Epithelial cell of esophagus (primary cell): ENCODE measurements around the gene TIPRL.

Experiments used
- DNase-seq: peaks from one replicate; pipeline ENCODE4 v3.0.0; 2010; ENCODE audit warnings: low read depth
- H3K4me3 ChIP-seq: 2 replicates; pipeline ENCODE4 v1.5.1; 2011; ENCODE audit warnings: mild to moderate bottlenecking, low read length, control low read depth
- TF ChIP-seq, protein P1 (sequence below): IDR thresholded peaks from 2 replicates; pipeline ENCODE4 v1.5.1; 2011; ENCODE audit warnings: low read depth, mild to moderate bottlenecking, low read length, control low read depth, inconsistent platforms; ENCODE audit not compliant: insufficient read depth; ENCODE audit errors: missing control alignments

Gene TIPRL

GRCh38 chr1:168178638-168179437 is at the start of gene TIPRL:
Gene TIPRL, plus strand, starts transcription at chr1:168178962. Its CDS starts 116 bp downstream, at chr1:168179078.
- peak; percentile 98 for DNase-seq
- TF ChIP-seq, protein P1, sequence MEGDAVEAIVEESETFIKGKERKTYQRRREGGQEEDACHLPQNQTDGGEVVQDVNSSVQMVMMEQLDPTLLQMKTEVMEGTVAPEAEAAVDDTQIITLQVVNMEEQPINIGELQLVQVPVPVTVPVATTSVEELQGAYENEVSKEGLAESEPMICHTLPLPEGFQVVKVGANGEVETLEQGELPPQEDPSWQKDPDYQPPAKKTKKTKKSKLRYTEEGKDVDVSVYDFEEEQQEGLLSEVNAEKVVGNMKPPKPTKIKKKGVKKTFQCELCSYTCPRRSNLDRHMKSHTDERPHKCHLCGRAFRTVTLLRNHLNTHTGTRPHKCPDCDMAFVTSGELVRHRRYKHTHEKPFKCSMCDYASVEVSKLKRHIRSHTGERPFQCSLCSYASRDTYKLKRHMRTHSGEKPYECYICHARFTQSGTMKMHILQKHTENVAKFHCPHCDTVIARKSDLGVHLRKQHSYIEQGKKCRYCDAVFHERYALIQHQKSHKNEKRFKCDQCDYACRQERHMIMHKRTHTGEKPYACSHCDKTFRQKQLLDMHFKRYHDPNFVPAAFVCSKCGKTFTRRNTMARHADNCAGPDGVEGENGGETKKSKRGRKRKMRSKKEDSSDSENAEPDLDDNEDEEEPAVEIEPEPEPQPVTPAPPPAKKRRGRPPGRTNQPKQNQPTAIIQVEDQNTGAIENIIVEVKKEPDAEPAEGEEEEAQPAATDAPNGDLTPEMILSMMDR: peak; percentile 65
- peak within 1 kb of the TSS; percentile 94 for H3K4me3 ChIP-seq

GRCh38 chr1:168129933-168130332 is 48.8 kb upstream of the TIPRL start:
- TF ChIP-seq, protein P1: no peak
- DNase-seq: no peak
- H3K4me3 ChIP-seq: no peak overlapping the region

DNA sequence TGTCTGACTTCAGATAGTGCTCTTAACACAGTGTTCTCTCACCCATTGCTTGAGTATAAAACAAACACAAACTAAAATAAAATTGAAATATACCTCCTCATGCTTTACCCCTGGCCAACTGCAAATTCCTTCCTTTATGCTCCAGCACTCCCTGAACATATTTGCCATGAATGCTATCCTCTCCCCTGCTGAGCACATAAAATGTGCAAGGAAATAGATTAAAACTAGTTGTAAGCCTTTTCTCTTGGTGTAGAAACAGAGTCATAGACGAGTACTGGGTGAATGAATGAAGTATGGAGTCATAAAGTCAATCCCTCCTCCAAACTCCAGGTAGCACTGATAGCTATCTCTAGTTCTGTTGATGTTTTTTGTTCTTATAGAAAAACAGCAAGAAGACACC is 44.6 kb upstream of the TIPRL start:
- TF ChIP-seq, protein P1: no peak
- no peak overlapping the region for H3K4me3 ChIP-seq
- no peak for DNase-seq

DNA sequence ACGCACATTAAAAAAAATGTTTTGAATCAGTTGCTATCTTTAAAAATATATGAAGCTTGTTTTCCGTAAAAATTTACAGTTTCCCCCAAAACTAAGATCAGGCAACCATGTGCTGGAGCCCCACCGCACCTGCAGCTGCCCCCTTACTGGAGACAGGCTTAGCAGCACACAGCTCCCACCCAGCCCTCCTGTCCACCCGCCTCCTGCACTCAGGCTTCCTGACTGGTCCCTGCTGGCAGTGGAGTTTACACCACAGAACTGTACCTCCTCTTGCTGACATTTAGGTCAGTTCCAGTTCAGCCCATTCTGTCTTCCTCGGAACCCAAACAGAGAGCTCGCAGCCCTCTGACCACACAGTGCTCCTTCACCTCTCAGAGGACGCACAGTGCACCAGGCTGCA is 44.1 kb upstream of the TIPRL start:
- TF ChIP-seq, protein P1: no peak

DNA sequence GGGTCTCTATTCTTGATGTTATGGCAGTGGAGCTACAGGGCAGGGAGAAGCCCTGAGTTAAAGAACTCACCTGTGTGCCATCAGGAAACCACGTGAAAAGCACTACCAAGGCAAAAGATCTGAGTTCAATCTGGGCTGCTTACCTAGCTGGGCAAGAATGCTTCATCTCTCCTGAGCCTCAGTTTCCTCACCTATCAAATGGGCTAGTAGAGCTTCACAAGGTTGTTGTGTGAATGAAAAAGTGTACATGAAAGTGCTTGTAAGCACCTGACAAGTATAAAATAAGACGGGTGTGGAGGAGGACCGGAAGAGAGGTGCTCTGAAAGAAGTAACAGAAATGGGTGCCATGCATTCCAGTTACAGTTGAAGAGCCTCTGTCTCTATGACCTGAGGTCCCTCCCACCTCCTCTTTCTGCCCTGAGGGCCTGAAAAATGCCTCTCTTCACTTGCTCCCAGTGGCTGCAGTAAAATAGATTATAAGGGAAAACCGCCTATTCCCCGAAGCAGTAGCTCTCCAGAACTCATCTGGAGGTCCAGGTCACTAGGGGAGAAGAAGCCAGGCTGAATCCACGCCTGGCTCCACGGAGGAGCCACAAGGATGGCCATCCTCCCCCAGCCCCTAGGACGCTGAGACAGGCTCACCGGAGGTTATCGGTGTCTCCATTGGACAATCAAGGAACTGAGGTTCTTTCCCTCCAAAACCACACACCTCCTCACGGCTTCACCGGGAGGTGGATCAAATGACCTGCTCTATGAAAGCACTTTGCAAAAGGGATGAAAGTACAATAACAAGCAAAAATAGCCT is 43.4 kb upstream of the TIPRL start:
- no peak for DNase-seq
- H3K4me3 ChIP-seq: peak overlapping the region; percentile 58
- TF ChIP-seq, protein P1: no peak

More for the DNA sequence above, 44.1 kb upstream of the TIPRL start:
- no peak overlapping the region for H3K4me3 ChIP-seq
- no peak for DNase-seq

- DNase-seq: peak; percentile 38
Measured at GRCh38 chr1:168135921-168136708, 42.6 kb upstream of the TIPRL start.

More at GRCh38 chr1:168135921-168136708, 42.6 kb upstream of the TIPRL start:
- H3K4me3 ChIP-seq: peak overlapping the region; percentile 58
- TF ChIP-seq, protein P1: no peak
